Measurements from ENCODE around the gene NSD2.
"Not testable (repeated sequence)": the region's sequence is repeated elsewhere in the genome, so short reads cannot be mapped to it uniquely, and the experiment has no call there.

NSD2 gene

GRCh38 chr4:1870578-1871443, at the start of gene NSD2:
TSS of gene NSD2 (plus strand) at chr4:1871393. CDS start at chr4:1900655, 29,262 bp downstream.
- peak; percentile 60 for DNase-seq (ENCODE audit: low read depth)
- peak within 1 kb of the TSS; percentile 81 for H3K4me3 ChIP-seq (ENCODE audit: low read depth, low read length)

GRCh38 chr4:1821679-1822567, 49.3 kb upstream of the NSD2 start:
- no peak overlapping the region for H3K4me3 ChIP-seq (ENCODE audit: low read depth, low read length)
- DNase-seq (ENCODE audit: low read depth), result no peak

GRCh38 chr4:1822568-1823544, 48.3 kb upstream of the NSD2 start:
- no peak overlapping the region for H3K4me3 ChIP-seq (ENCODE audit: low read depth, low read length)
- no peak for DNase-seq (ENCODE audit: low read depth)

- H3K4me3 ChIP-seq (ENCODE audit: low read depth, low read length), result no peak overlapping the region
- no peak for DNase-seq (ENCODE audit: low read depth)
Measured at GRCh38 chr4:1823545-1823932, 47.7 kb upstream of the NSD2 start.

GRCh38 chr4:1824746-1825145, 46.4 kb upstream of the NSD2 start:
- DNase-seq (ENCODE audit: low read depth), result no peak
- no peak overlapping the region for H3K4me3 ChIP-seq (ENCODE audit: low read depth, low read length)

GRCh38 chr4:1825326-1825725, 45.9 kb upstream of the NSD2 start:
- no peak for DNase-seq (ENCODE audit: low read depth)
- H3K4me3 ChIP-seq (ENCODE audit: low read depth, low read length), result no peak overlapping the region

- DNase-seq (ENCODE audit: low read depth), result no peak
- H3K4me3 ChIP-seq (ENCODE audit: low read depth, low read length), result no peak overlapping the region
Measured at GRCh38 chr4:1826531-1827350, 44.5 kb upstream of the NSD2 start.

GRCh38 chr4:1830234-1830633, 41.0 kb upstream of the NSD2 start:
- DNase-seq (ENCODE audit: low read depth), result no peak
- no peak overlapping the region for H3K4me3 ChIP-seq (ENCODE audit: low read depth, low read length)

- no peak overlapping the region for H3K4me3 ChIP-seq (ENCODE audit: low read depth, low read length)
- DNase-seq (ENCODE audit: low read depth), result no peak
Measured at GRCh38 chr4:1830642-1831228, 40.5 kb upstream of the NSD2 start.

- DNase-seq (ENCODE audit: low read depth), result no peak
- no peak overlapping the region for H3K4me3 ChIP-seq (ENCODE audit: low read depth, low read length)
Measured at GRCh38 chr4:1831331-1831730, 39.9 kb upstream of the NSD2 start.

- DNase-seq (ENCODE audit: low read depth), result no peak
Measured at GRCh38 chr4:1832690-1833089, 38.5 kb upstream of the NSD2 start.

GRCh38 chr4:1833307-1834046, 37.7 kb upstream of the NSD2 start:
- no peak overlapping the region for H3K4me3 ChIP-seq (ENCODE audit: low read depth, low read length)
- no peak for DNase-seq (ENCODE audit: low read depth)

More at GRCh38 chr4:1832690-1833089, 38.5 kb upstream of the NSD2 start:
- H3K4me3 ChIP-seq (ENCODE audit: low read depth, low read length), result no peak overlapping the region

- DNase-seq (ENCODE audit: low read depth), result no peak
- no peak overlapping the region for H3K4me3 ChIP-seq (ENCODE audit: low read depth, low read length)
Measured at GRCh38 chr4:1834047-1834775, 37.0 kb upstream of the NSD2 start.

- not testable (repeated sequence) for H3K4me3 ChIP-seq (ENCODE audit: low read depth, low read length)
Measured at GRCh38 chr4:1835836-1836235, 35.4 kb upstream of the NSD2 start.

GRCh38 chr4:1836650-1837049, 34.5 kb upstream of the NSD2 start:
- DNase-seq (ENCODE audit: low read depth), result no peak

More at GRCh38 chr4:1835836-1836235, 35.4 kb upstream of the NSD2 start:
- DNase-seq (ENCODE audit: low read depth), result not testable (repeated sequence)

GRCh38 chr4:1837069-1837468, 34.1 kb upstream of the NSD2 start:
- DNase-seq (ENCODE audit: low read depth), result no peak
- no peak overlapping the region for H3K4me3 ChIP-seq (ENCODE audit: low read depth, low read length)

More at GRCh38 chr4:1836650-1837049, 34.5 kb upstream of the NSD2 start:
- no peak overlapping the region for H3K4me3 ChIP-seq (ENCODE audit: low read depth, low read length)

- no peak for DNase-seq (ENCODE audit: low read depth)
- no peak overlapping the region for H3K4me3 ChIP-seq (ENCODE audit: low read depth, low read length)
Measured at GRCh38 chr4:1839282-1839681, 31.9 kb upstream of the NSD2 start.

Data from skeletal muscle cell (primary cell).